GM21447 (cell line): ENCODE measurements around the gene UNC93B1.
"Not testable (repeated sequence)": the region's sequence is repeated elsewhere in the genome, so short reads cannot be mapped to it uniquely, and the experiment has no call there.

ENCODE experiments used
- ATAC-seq: cut with Tn5 transposase; IDR thresholded peaks from one replicate; pipeline ENCODE4 v1.9.1; 2021; ENCODE audit not compliant: unreplicated experiment

The UNC93B1 gene

GRCh38 chr11:67995579-67995978 is 8.3 kb downstream of the UNC93B1 start:
- not testable (repeated sequence) for ATAC-seq

- ATAC-seq, result not testable (repeated sequence)
Measured at GRCh38 chr11:67995129-67995528, 8.8 kb downstream of the UNC93B1 start.

GRCh38 chr11:67994387-67994786 is 9.5 kb downstream of the UNC93B1 start:
- ATAC-seq, result not testable (repeated sequence)

- ATAC-seq, result not testable (repeated sequence)
Measured at GRCh38 chr11:67993821-67994220, 10.1 kb downstream of the UNC93B1 start.

GRCh38 chr11:67991347-67992121 is 12.4 kb downstream of the UNC93B1 start:
- ATAC-seq, result not testable (repeated sequence)

- ATAC-seq, result not testable (repeated sequence)
Measured at GRCh38 chr11:67990546-67991346, 13.2 kb downstream of the UNC93B1 start.

GRCh38 chr11:67985302-67985701 is 18.6 kb downstream of the UNC93B1 start:
- ATAC-seq, result not testable (repeated sequence)

- no peak for ATAC-seq
Measured at GRCh38 chr11:67983951-67984350, 19.9 kb downstream of the UNC93B1 start.

- not testable (repeated sequence) for ATAC-seq
Measured at GRCh38 chr11:67982255-67982857, 21.5 kb downstream of the UNC93B1 start.

GRCh38 chr11:67981226-67981625 is 22.7 kb downstream of the UNC93B1 start:
- not testable (repeated sequence) for ATAC-seq

- not testable (repeated sequence) for ATAC-seq
Measured at GRCh38 chr11:67978766-67979418, 25.0 kb downstream of the UNC93B1 start.

- not testable (repeated sequence) for ATAC-seq
Measured at GRCh38 chr11:67974746-67975145, 29.2 kb downstream of the UNC93B1 start.

GRCh38 chr11:67965830-67966348 is 38.0 kb downstream of the UNC93B1 start:
- ATAC-seq, result not testable (repeated sequence)

- ATAC-seq, result not testable (repeated sequence)
Measured at GRCh38 chr11:67964746-67965145, 39.2 kb downstream of the UNC93B1 start.

GRCh38 chr11:67963879-67964278 is 40.0 kb downstream of the UNC93B1 start:
- ATAC-seq, result not testable (repeated sequence)

GRCh38 chr11:67963217-67963616 is 40.7 kb downstream of the UNC93B1 start:
- not testable (repeated sequence) for ATAC-seq

GRCh38 chr11:67956236-67956635 is 47.7 kb downstream of the UNC93B1 start:
- ATAC-seq, result not testable (repeated sequence)

- ATAC-seq, result not testable (repeated sequence)
Measured at GRCh38 chr11:67955461-67956007, 48.4 kb downstream of the UNC93B1 start.

GRCh38 chr11:67954971-67955370 is 48.9 kb downstream of the UNC93B1 start:
- not testable (repeated sequence) for ATAC-seq

GRCh38 chr11:67954251-67954650 is 49.6 kb downstream of the UNC93B1 start:
- not testable (repeated sequence) for ATAC-seq
